IMR-90 (cell line): Measurements from ENCODE around the gene SLC9A1. TPM values are rescaled to one million over a fixed set of nuclear protein-coding genes. Genes with fewer than 3 reads are reported as not detected.

Experiments used
- ATAC-seq: fragments of 200-7000 bp; cut with Tn5 transposase; 2 replicates; pipeline ENCODE4 v1.9.1; 2020; ENCODE audit warnings: low read depth, mild to moderate bottlenecking, moderate library complexity
- BruUV-seq: library from RNA; stranded (reverse); fragments of 400-500 nt; replicated peaks from 2 replicates; lab custom pipeline; 2021; lab: Mats Ljungman, UMichigan
- CTCF ChIA-PET: fragments of 300-600 bp; formaldehyde crosslinking; extraction: SDS; loops from one replicate; lab custom pipeline; 2021; ENCODE audit warnings: antibody characterized with exemption; lab: Yijun Ruan, JAX
- POLR2A ChIA-PET: fragments of 300-600 bp; sonication (Branson Sonifier 250); formaldehyde crosslinking; loops from one replicate; lab custom pipeline; 2022; ENCODE audit warnings: antibody characterized with exemption; ENCODE audit not compliant: unreplicated experiment; lab: Charles Lee
- DNase-seq: peaks from one replicate; pipeline ENCODE4 v3.0.0; 2013
- H2AFZ ChIP-seq: replicated peaks from 2 replicates; pipeline ENCODE3; 2013; ENCODE audit warnings: low read length, mild to moderate bottlenecking; ENCODE audit not compliant: poor library complexity
- H2AK5ac ChIP-seq: 2 replicates; pipeline ENCODE4 v1.6.1; 2013; ENCODE audit warnings: low read depth, low read length, inconsistent platforms
- H2AK9ac ChIP-seq: replicated peaks from 2 replicates; pipeline ENCODE3; 2013; ENCODE audit warnings: mild to moderate bottlenecking, low read depth, low read length, moderate library complexity; ENCODE audit not compliant: poor library complexity
- H2BK120ac ChIP-seq: 2 replicates; pipeline ENCODE4 v1.6.1; 2013; ENCODE audit warnings: low read depth, low read length, inconsistent platforms
- H2BK15ac ChIP-seq: 3 replicates; pipeline ENCODE4 v1.6.1; 2013; ENCODE audit warnings: low read depth, low read length, inconsistent platforms
- H2BK20ac ChIP-seq: 2 replicates; pipeline ENCODE4 v1.6.1; 2013; ENCODE audit warnings: low read depth, mild to moderate bottlenecking, inconsistent platforms, low read length, moderate library complexity
- H2BK5ac ChIP-seq: 2 replicates; pipeline ENCODE4 v1.6.1; 2013; ENCODE audit warnings: mild to moderate bottlenecking, low read depth, low read length, inconsistent platforms; ENCODE audit not compliant: poor library complexity, severe bottlenecking
- H3K14ac ChIP-seq: replicated peaks from 2 replicates; pipeline ENCODE4 v1.6.1; 2013; ENCODE audit warnings: low read depth, low read length, inconsistent platforms
- H3K18ac ChIP-seq: 2 replicates; pipeline ENCODE4 v1.6.1; 2013; ENCODE audit warnings: low read depth, low read length, control low read depth
- H3K23ac ChIP-seq: 2 replicates; pipeline ENCODE4 v1.6.1; 2013; ENCODE audit warnings: low read depth, low read length, inconsistent platforms
- H3K27ac ChIP-seq: 2 replicates; pipeline ENCODE4 v1.5.1; 2013; ENCODE audit warnings: mild to moderate bottlenecking, control low read depth, low read length; ENCODE audit not compliant: insufficient read depth
- H3K27me3 ChIP-seq: 2 replicates; pipeline ENCODE4 v1.6.1; 2013; ENCODE audit warnings: low read length; ENCODE audit not compliant: control insufficient read depth, insufficient read depth
- H3K36me3 ChIP-seq: 2 replicates; pipeline ENCODE4 v1.6.1; 2013; ENCODE audit warnings: low read length, mixed read lengths; ENCODE audit not compliant: control insufficient read depth, insufficient read depth
- H3K4ac ChIP-seq: 2 replicates; pipeline ENCODE4 v1.6.1; 2013; ENCODE audit warnings: low read depth, low read length, inconsistent platforms
- H3K4me1 ChIP-seq: 2 replicates; pipeline ENCODE4 v1.6.1; 2013; ENCODE audit warnings: low read length, mixed read lengths; ENCODE audit not compliant: control insufficient read depth, insufficient read depth
- H3K4me2 ChIP-seq: 2 replicates; pipeline ENCODE4 v1.6.1; 2013; ENCODE audit warnings: low read depth, mild to moderate bottlenecking, control low read depth, low read length, moderate library complexity
- H3K4me3 ChIP-seq: 2 replicates; pipeline ENCODE4 v1.5.1; 2013; ENCODE audit warnings: low read depth, mild to moderate bottlenecking, control low read depth, low read length, moderate library complexity; ENCODE audit not compliant: insufficient read depth
- H3K56ac ChIP-seq: 2 replicates; pipeline ENCODE4 v1.6.1; 2013; ENCODE audit warnings: low read length, inconsistent platforms; ENCODE audit not compliant: insufficient read depth; ENCODE audit errors: extremely low read depth
- H3K79me1 ChIP-seq, 2 experiments: 2 replicates each; pipeline ENCODE4 v1.6.1; 2013; ENCODE audit warnings: low read length in 2 of 2, inconsistent platforms in 1 of 2, low read depth in 1 of 2
- H3K9ac ChIP-seq: 2 replicates; pipeline ENCODE4 v1.6.1; 2013; ENCODE audit warnings: low read depth, low read length, control low read depth
- H3K9me1 ChIP-seq: 2 replicates; pipeline ENCODE4 v1.6.1; 2013; ENCODE audit warnings: low read length, inconsistent platforms; ENCODE audit not compliant: insufficient read depth
- H3K9me3 ChIP-seq: 2 replicates; pipeline ENCODE4 v1.6.1; 2013; ENCODE audit warnings: low read length; ENCODE audit not compliant: control insufficient read depth, insufficient read depth
- H4K20me1 ChIP-seq: 2 replicates; pipeline ENCODE4 v1.6.1; 2013; ENCODE audit warnings: low read length, inconsistent platforms; ENCODE audit not compliant: insufficient read depth
- H4K5ac ChIP-seq: 2 replicates; pipeline ENCODE4 v1.6.1; 2013; ENCODE audit warnings: mild to moderate bottlenecking, low read depth, low read length, control low read depth
- H4K8ac ChIP-seq, 2 experiments: 2 replicates each; pipeline ENCODE4 v1.6.1; 2013; ENCODE audit warnings: low read depth in 2 of 2, low read length in 2 of 2, control low read depth in 1 of 2, inconsistent platforms in 1 of 2
- H4K91ac ChIP-seq: 2 replicates; pipeline ENCODE4 v1.6.1; 2013; ENCODE audit warnings: low read depth, low read length, inconsistent platforms; ENCODE audit not compliant: insufficient read depth
- BHLHE40 ChIP-seq: fragments of 150-350 bp; IDR thresholded peaks from 2 replicates; pipeline ENCODE4 v1.6.1; 2016; ENCODE audit warnings: mild to moderate bottlenecking, low read depth, low read length
- CHD1 ChIP-seq: IDR thresholded peaks from 2 replicates; pipeline ENCODE4 v1.6.1; 2012; ENCODE audit warnings: low read depth, low read length, improper control_type of control experiment
- FOS ChIP-seq: fragments of 150-350 bp; IDR thresholded peaks from 2 replicates; pipeline ENCODE4 v1.6.1; 2016; ENCODE audit warnings: low read depth, low read length
- MAFK ChIP-seq: IDR thresholded peaks from 2 replicates; pipeline ENCODE4 v1.6.1; 2012; ENCODE audit warnings: low read depth, low read length, improper control_type of control experiment
- MAZ ChIP-seq: IDR thresholded peaks from 2 replicates; pipeline ENCODE4 v1.6.1; 2012; ENCODE audit warnings: low read depth, mild to moderate bottlenecking, low read length, improper control_type of control experiment, moderate library complexity, borderline replicate concordance
- MXI1 ChIP-seq: IDR thresholded peaks from 2 replicates; pipeline ENCODE4 v1.6.1; 2012; ENCODE audit warnings: low read depth, mild to moderate bottlenecking, low read length, moderate library complexity, borderline replicate concordance
- NFE2L2 ChIP-seq: fragments of 150-350 bp; IDR thresholded peaks from 2 replicates; pipeline ENCODE4 v1.6.1; 2016; ENCODE audit warnings: low read depth, mild to moderate bottlenecking, low read length
- POLR2A ChIP-seq: IDR thresholded peaks from 2 replicates; pipeline ENCODE4 v1.6.1; 2012; ENCODE audit warnings: mild to moderate bottlenecking, low read depth, low read length
- RAD21 ChIP-seq: IDR thresholded peaks from 2 replicates; pipeline ENCODE4 v1.6.1; 2012; ENCODE audit warnings: low read length, improper control_type of control experiment
- RCOR1 ChIP-seq: IDR thresholded peaks from 2 replicates; pipeline ENCODE4 v1.6.1; 2012; ENCODE audit warnings: mild to moderate bottlenecking, low read length, improper control_type of control experiment; ENCODE audit not compliant: insufficient replicate concordance
- RFX5 ChIP-seq: IDR thresholded peaks from 2 replicates; pipeline ENCODE4 v1.8.0; 2012; ENCODE audit warnings: low read depth, mild to moderate bottlenecking, low read length, moderate library complexity
- SMC3 ChIP-seq: fragments of 150-350 bp; IDR thresholded peaks from 2 replicates; pipeline ENCODE4 v1.6.1; 2016; ENCODE audit warnings: low read depth, mild to moderate bottlenecking, antibody characterized with exemption, low read length, moderate library complexity
- WGBS, 2 experiments: methylation state at CpG; one replicate each; pipeline versions ENCODE4 v1.1.5 to v1.1.7; 2013; ENCODE audit warnings: missing lambda C conversion rate in 2 of 2; ENCODE audit not compliant: insufficient read length in 1 of 2; ENCODE audit errors: extremely low coverage in 2 of 2; 5-methylcytosine and 5-hydroxymethylcytosine counted together
- dilution Hi-C: fragments of 300-500 bp; cut with HindIII; formaldehyde crosslinking; loops from one replicate; pipeline ENCODE4 v1.14.3; 2018; ENCODE audit warnings: low sequenced_read_pairs; ENCODE audit not compliant: unreplicated experiment
- in situ Hi-C: fragments of 300-500 bp; cut with MboI; formaldehyde crosslinking; loops from 3 replicates; pipeline ENCODE4 v1.14.3; 2019; ENCODE audit warnings: low sequenced_read_pairs, inconsistent platforms, mixed read lengths
- intact Hi-C: fragments of 100-400 bp; cut with micrococcal nuclease; formaldehyde crosslinking; loops from 2 replicates; pipeline ENCODE4 v1.10.0; 2022
- polyA plus RNA-seq, 3 experiments: library from polyadenylated mRNA; depleted of rRNA; stranded (reverse); fragments of >200 nt; gene quantifications; 2 replicates each; pipeline ENCODE4 v1.2.3, GENCODE V29; 2012; ENCODE audit warnings: low replicate concordance in 1 of 3
- total RNA-seq: library from RNA; depleted of rRNA; stranded (reverse); fragments of >200 nt; gene quantifications from 2 replicates; pipeline ENCODE4 v1.2.3, GENCODE V29; 2012
- TF ChIP-seq, protein P1 (sequence below): fragments of 150-350 bp; IDR thresholded peaks from 2 replicates; pipeline ENCODE4 v1.6.1; 2017; ENCODE audit warnings: mild to moderate bottlenecking, antibody characterized with exemption, low read length, low read depth
- TF ChIP-seq, protein P2 (sequence below): fragments of 150-350 bp; IDR thresholded peaks from 2 replicates; pipeline ENCODE4 v1.6.1; 2016; ENCODE audit warnings: low read depth, mild to moderate bottlenecking, low read length, moderate library complexity, borderline replicate concordance
- TF ChIP-seq, protein P3 (sequence below): conservative IDR thresholded peaks from 2 replicates; pipeline ENCODE4 v1.5.1; 2012; ENCODE audit warnings: mild to moderate bottlenecking, low read depth, low read length, improper control_type of control experiment

The SLC9A1 gene
- total and polyA plus RNA-seq, 2 of the 4 experiments (the other 2 are of a cell fraction), result 2.0 to 21.2 TPM

DNA sequence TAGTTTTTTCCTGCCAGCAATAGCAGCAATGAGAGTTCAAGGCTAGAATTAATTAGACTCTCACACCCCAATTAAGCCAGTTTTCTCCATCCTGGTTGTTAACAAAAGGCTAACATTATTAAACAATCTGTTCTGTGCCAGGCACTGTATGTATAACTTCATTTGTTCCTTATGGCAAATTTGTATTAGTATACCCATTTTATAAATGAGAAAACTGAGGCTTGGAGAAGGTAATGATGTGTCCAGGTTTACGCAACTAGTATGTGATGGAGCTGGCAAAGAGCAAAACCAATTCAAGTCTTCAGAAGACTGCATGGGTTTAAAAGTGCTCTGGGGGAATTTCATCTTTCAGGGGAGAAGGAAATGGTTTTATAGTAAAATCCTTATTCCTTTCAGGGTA, 38.3 kb upstream of the SLC9A1 start:
- no peak overlapping the region for H2AK5ac ChIP-seq
- no peak overlapping the region for H3K4me3 ChIP-seq
- H4K5ac ChIP-seq, result no peak overlapping the region
- H4K20me1 ChIP-seq, result no peaks in the 10 kb centered on the region
- H3K4me2 ChIP-seq, result no peak overlapping the region
- H2AFZ ChIP-seq, result no peak overlapping the region
- TF ChIP-seq RAD21 (no peak), RCOR1 (no peak), SMC3 (no peak), POLR2A (no peak), RFX5 (no peak), BHLHE40 (no peak), NFE2L2 (no peak), MAZ (no peak), CHD1 (no peak), MXI1 (no peak), MAFK (no peak), FOS (no peak)
- TF ChIP-seq, protein P1, sequence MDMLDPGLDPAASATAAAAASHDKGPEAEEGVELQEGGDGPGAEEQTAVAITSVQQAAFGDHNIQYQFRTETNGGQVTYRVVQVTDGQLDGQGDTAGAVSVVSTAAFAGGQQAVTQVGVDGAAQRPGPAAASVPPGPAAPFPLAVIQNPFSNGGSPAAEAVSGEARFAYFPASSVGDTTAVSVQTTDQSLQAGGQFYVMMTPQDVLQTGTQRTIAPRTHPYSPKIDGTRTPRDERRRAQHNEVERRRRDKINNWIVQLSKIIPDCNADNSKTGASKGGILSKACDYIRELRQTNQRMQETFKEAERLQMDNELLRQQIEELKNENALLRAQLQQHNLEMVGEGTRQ, result no peak
- TF ChIP-seq, protein P2, sequence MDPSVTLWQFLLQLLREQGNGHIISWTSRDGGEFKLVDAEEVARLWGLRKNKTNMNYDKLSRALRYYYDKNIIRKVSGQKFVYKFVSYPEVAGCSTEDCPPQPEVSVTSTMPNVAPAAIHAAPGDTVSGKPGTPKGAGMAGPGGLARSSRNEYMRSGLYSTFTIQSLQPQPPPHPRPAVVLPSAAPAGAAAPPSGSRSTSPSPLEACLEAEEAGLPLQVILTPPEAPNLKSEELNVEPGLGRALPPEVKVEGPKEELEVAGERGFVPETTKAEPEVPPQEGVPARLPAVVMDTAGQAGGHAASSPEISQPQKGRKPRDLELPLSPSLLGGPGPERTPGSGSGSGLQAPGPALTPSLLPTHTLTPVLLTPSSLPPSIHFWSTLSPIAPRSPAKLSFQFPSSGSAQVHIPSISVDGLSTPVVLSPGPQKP, result no peak
- TF ChIP-seq, protein P3, sequence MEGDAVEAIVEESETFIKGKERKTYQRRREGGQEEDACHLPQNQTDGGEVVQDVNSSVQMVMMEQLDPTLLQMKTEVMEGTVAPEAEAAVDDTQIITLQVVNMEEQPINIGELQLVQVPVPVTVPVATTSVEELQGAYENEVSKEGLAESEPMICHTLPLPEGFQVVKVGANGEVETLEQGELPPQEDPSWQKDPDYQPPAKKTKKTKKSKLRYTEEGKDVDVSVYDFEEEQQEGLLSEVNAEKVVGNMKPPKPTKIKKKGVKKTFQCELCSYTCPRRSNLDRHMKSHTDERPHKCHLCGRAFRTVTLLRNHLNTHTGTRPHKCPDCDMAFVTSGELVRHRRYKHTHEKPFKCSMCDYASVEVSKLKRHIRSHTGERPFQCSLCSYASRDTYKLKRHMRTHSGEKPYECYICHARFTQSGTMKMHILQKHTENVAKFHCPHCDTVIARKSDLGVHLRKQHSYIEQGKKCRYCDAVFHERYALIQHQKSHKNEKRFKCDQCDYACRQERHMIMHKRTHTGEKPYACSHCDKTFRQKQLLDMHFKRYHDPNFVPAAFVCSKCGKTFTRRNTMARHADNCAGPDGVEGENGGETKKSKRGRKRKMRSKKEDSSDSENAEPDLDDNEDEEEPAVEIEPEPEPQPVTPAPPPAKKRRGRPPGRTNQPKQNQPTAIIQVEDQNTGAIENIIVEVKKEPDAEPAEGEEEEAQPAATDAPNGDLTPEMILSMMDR, result no peak
- no peaks in the 10 kb centered on the region for H3K9me1 ChIP-seq
- H3K9me3 ChIP-seq, result no peaks in the 10 kb centered on the region
- ChIA-PET POLR2A (no interaction called here), CTCF (no interaction called here)
- H2BK20ac ChIP-seq, result no peak overlapping the region
- no peak overlapping the region for H2BK5ac ChIP-seq
- H3K36me3 ChIP-seq, result no peaks in the 10 kb centered on the region
- no peak overlapping the region for H2BK15ac ChIP-seq
- no peak overlapping the region for H2AK9ac ChIP-seq
- no peak overlapping the region for H3K9ac ChIP-seq
- DNase-seq (no peak), ATAC-seq (no peak)
- no peak overlapping the region for H4K8ac ChIP-seq
- no peak overlapping the region for H3K18ac ChIP-seq
- no peak overlapping the region for H3K27ac ChIP-seq
- no peak overlapping the region for H4K91ac ChIP-seq
- WGBS, 2 experiments, result no CpG with 5 or more reads among the region's 1 CpG
- dilution Hi-C loops (no loop called here), intact Hi-C loops (loop anchor here (10.0 kb wide), 2 partner anchors 148 to 202 kb away; partner anchors contain the start of gene GPR3), in situ Hi-C loops (no loop called here)
- no peak overlapping the region for H3K4ac ChIP-seq
- peaks cover 5% of the 10 kb centered on the region; the same call in 1 of the 2 replicates for H3K27me3 ChIP-seq
- H3K79me1 ChIP-seq, result no peaks in the 10 kb centered on the region
- no peak overlapping the region for H3K23ac ChIP-seq
- BruUV-seq, result no TSS peak
- H2BK120ac ChIP-seq, result no peak overlapping the region
- H3K56ac ChIP-seq, result no peak overlapping the region
- peaks cover 2% of the 10 kb centered on the region; the same call in 1 of the 2 replicates for H3K4me1 ChIP-seq
- no peak overlapping the region for H3K14ac ChIP-seq
